K562 (cell line): ENCODE results near the gene RASSF1. TPM values are rescaled to one million over a fixed set of nuclear protein-coding genes. Genes with fewer than 3 reads are reported as not detected.
A peak's percentile ranks its signal among the peaks of the same experiment; 100 is the strongest.

Source experiments
- ATAC-seq: fragments of 200-7000 bp; cut with Tn5 transposase; 3 replicates; pipeline ENCODE4 v1.9.1; 2020; ENCODE audit warnings: moderate library complexity
- BruUV-seq: library from RNA; stranded (reverse); fragments of 400-500 nt; replicated peaks from 2 replicates; lab custom pipeline; 2021; lab: Mats Ljungman, UMichigan
- CTCF ChIA-PET: fragments of 300-600 bp; formaldehyde crosslinking; extraction: SDS; loops from one replicate; lab custom pipeline; 2021; ENCODE audit warnings: low intra/inter-chr PET ratio; lab: Yijun Ruan, JAX
- POLR2A ChIA-PET: fragments of 300-600, 350-650 bp; sonication (Branson Sonifier 250); formaldehyde crosslinking; extraction: SDS; loops from one replicate; lab custom pipeline; 2021; ENCODE audit warnings: antibody characterized with exemption, inconsistent platforms; lab: Yijun Ruan, JAX
- DNase-seq, 4 experiments: peaks; one replicate each; pipeline versions ENCODE4 v3.0.0 to v3.0.0-alpha.2; 2011 to 2018; ENCODE audit warnings: low spot score in 3 of 4, mixed read lengths in 3 of 4; ENCODE audit errors: extremely low read depth in 1 of 4
- FAIRE-seq: peaks from 2 replicates; lab custom pipeline; 2011; peaks lifted over from hg19 to GRCh38; lab: Jason Lieb, UNC
- H2AFZ ChIP-seq: 2 replicates; pipeline ENCODE4 v1.6.0; 2011; ENCODE audit warnings: low read depth, low read length, control low read depth, inconsistent platforms
- H3K27ac ChIP-seq: fragments of 200-600 bp; 3 replicates; pipeline ENCODE4 v1.8.0; 2011; ENCODE audit warnings: low read depth, mild to moderate bottlenecking, control low read depth, inconsistent platforms, low read length, moderate library complexity, mixed read lengths; ENCODE audit errors: extremely low read depth
- H3K27me3 ChIP-seq, 2 experiments: fragments of 300-600 bp in 1 of 2; 2 replicates in 1 of 2; 3 replicates in 1 of 2; pipeline versions ENCODE4 v1.6.0 to v1.8.0; 2011; ENCODE audit warnings: inconsistent platforms in 2 of 2, low read length in 2 of 2, mild to moderate bottlenecking in 1 of 2, mixed read lengths in 1 of 2, moderate library complexity in 1 of 2; ENCODE audit not compliant: control insufficient read depth in 2 of 2, insufficient read depth in 2 of 2
- H3K36me3 ChIP-seq: fragments of 300-600 bp; 3 replicates; pipeline ENCODE4 v1.8.0; 2011; ENCODE audit warnings: mild to moderate bottlenecking, low read length, inconsistent platforms; ENCODE audit not compliant: control insufficient read depth, insufficient read depth
- H3K4me1 ChIP-seq, 2 experiments: fragments of 200-600 bp in 1 of 2; replicated peaks in 1 of 2; 2 replicates in 1 of 2; 3 replicates in 1 of 2; pipeline versions ENCODE4 v1.5.1 to v1.8.0; 2011; ENCODE audit warnings: inconsistent platforms in 2 of 2, low read length in 2 of 2, mild to moderate bottlenecking in 1 of 2, mixed read lengths in 1 of 2, moderate library complexity in 1 of 2; ENCODE audit not compliant: control insufficient read depth in 2 of 2, insufficient read depth in 2 of 2
- H3K4me2 ChIP-seq: 2 replicates; pipeline ENCODE4 v1.6.1; 2011; ENCODE audit warnings: low read length, control low read depth, inconsistent platforms, mixed read lengths; ENCODE audit not compliant: insufficient read depth
- H3K4me3 ChIP-seq: fragments of 200-600 bp; sonication (generic), shearing (Covaris generic); 2 replicates; pipeline ENCODE4 v1.5.1; 2016; ENCODE audit warnings: control low read depth, inconsistent platforms
- H3K79me2 ChIP-seq: fragments of 200-600 bp; 3 replicates; pipeline ENCODE4 v1.8.0; 2011; ENCODE audit warnings: low read length, inconsistent platforms; ENCODE audit not compliant: control insufficient read depth, insufficient read depth
- H3K9ac ChIP-seq, 2 experiments: 2 replicates each; pipeline versions ENCODE4 v1.6.0 to v1.6.1; 2011; ENCODE audit warnings: low read depth in 2 of 2, low read length in 2 of 2, control low read depth in 1 of 2, inconsistent platforms in 1 of 2, mild to moderate bottlenecking in 1 of 2, mixed read lengths in 1 of 2; ENCODE audit not compliant: insufficient read depth in 1 of 2
- H3K9me1 ChIP-seq: one replicate; pipeline ENCODE4 v1.6.0; 2011; ENCODE audit warnings: inconsistent platforms, mild to moderate bottlenecking, low read length, moderate library complexity; ENCODE audit not compliant: control insufficient read depth, insufficient read depth
- H3K9me3 ChIP-seq: replicated peaks from 2 replicates; pipeline ENCODE4 v1.5.1; 2011; ENCODE audit warnings: low read depth, low read length, inconsistent platforms; ENCODE audit not compliant: control insufficient read depth, insufficient read depth
- H4K20me1 ChIP-seq: replicated peaks from 2 replicates; pipeline ENCODE4 v1.6.1; 2011; ENCODE audit warnings: low read length, inconsistent platforms, mixed read lengths; ENCODE audit not compliant: control insufficient read depth, insufficient read depth
- CREB1 ChIP-seq, 2 experiments: sonication (generic) in 1 of 2; formaldehyde crosslinking in 1 of 2; IDR thresholded peaks; 2 replicates each; pipeline versions ENCODE4 v1.6.1 to v1.8.0; 2012 to 2022; ENCODE audit warnings: inconsistent platforms in 1 of 2, mild to moderate bottlenecking in 1 of 2, missing genetic modification reagents in 1 of 2, moderate library complexity in 1 of 2
- PHTF2 ChIP-seq: fragments of 250-450 bp; sonication (Bioruptor Pico); IDR thresholded peaks from 2 replicates; pipeline ENCODE4 v1.5.0; 2021; ENCODE audit warnings: mild to moderate bottlenecking
- POLR2G ChIP-seq: fragments of 200-400 bp; formaldehyde crosslinking; IDR thresholded peaks from 2 replicates; pipeline ENCODE4 v1.6.1; 2017; ENCODE audit warnings: low read depth, mild to moderate bottlenecking, antibody characterized with exemption, low read length, moderate library complexity
- RBM39 ChIP-seq: fragments of 200-400 bp; formaldehyde crosslinking; optimal IDR thresholded peaks from 2 replicates; pipeline ENCODE3; 2018; ENCODE audit warnings: low read depth, low read length
- SMAD4 ChIP-seq: fragments of 250-450 bp; sonication (Bioruptor Pico); conservative IDR thresholded peaks from 2 replicates; pipeline ENCODE4 v1.8.0; 2021; ENCODE audit warnings: inconsistent platforms, mild to moderate bottlenecking, moderate library complexity
- YBX1 ChIP-seq: fragments of 450-650 bp; IDR thresholded peaks from 2 replicates; pipeline ENCODE4 v1.7.1; 2016; ENCODE audit warnings: mild to moderate bottlenecking
- WGBS: fragments of 100-300 bp; shearing (Covaris generic); methylation state at CpG from one replicate; pipeline ENCODE4 v1.1.6; 2016; ENCODE audit warnings: low coverage, mixed read lengths; ENCODE audit not compliant: insufficient coverage; ENCODE audit errors: missing lambda C conversion rate; 5-methylcytosine and 5-hydroxymethylcytosine counted together
- in situ Hi-C: fragments of 300-500 bp; cut with MboI; formaldehyde crosslinking; loops from 4 replicates; pipeline ENCODE4 v1.15.0; 2018; ENCODE audit warnings: inconsistent platforms, mixed read lengths
- intact Hi-C: fragments of 100-400 bp; cut with micrococcal nuclease; formaldehyde crosslinking; loops from 2 replicates; pipeline ENCODE4 v1.14.2; 2022
- polyA plus RNA-seq, 8 experiments: library from polyadenylated mRNA; depleted of rRNA in 4 of 8; stranded (reverse) in 5 of 8; unstranded in 3 of 8; fragments of >200 nt; fragmentation: Nextera tagmentation in 2 of 8; fragmentation: Illumina TruSeq in 1 of 8; extraction: Ambion mirVana in 2 of 8; extraction: Trizol in 1 of 8; gene quantifications; 2 replicates each; pipeline versions ENCODE4 v1.2.1 to v1.2.3, GENCODE V29; 2011 to 2014; ENCODE audit warnings: inconsistent platforms in 1 of 8, missing spikeins in 1 of 8
- total RNA-seq, 7 experiments: library from RNA; depleted of rRNA in 6 of 7; stranded (reverse); fragments of >200 nt in 6 of 7; fragmentation: Illumina TruSeq in 2 of 7; extraction: Trizol in 2 of 7; gene quantifications; 2 replicates each; pipeline versions ENCODE4 v1.2.1 to v1.2.3, GENCODE V29; 2011 to 2021; ENCODE audit warnings: low replicate concordance in 1 of 7
- TF ChIP-seq, protein P1 (sequence below): fragments of 250-450 bp; sonication (Bioruptor Pico); IDR thresholded peaks from 2 replicates; pipeline ENCODE4 v1.5.0; 2021; ENCODE audit warnings: mild to moderate bottlenecking, borderline replicate concordance

RASSF1 gene
- total and polyA plus RNA-seq, 9 of the 15 experiments (the other 6 are each of a cell fraction or from before 2014, with no cell fraction given) = 3.6 to 57.1 (median 24.6) TPM

DNA sequence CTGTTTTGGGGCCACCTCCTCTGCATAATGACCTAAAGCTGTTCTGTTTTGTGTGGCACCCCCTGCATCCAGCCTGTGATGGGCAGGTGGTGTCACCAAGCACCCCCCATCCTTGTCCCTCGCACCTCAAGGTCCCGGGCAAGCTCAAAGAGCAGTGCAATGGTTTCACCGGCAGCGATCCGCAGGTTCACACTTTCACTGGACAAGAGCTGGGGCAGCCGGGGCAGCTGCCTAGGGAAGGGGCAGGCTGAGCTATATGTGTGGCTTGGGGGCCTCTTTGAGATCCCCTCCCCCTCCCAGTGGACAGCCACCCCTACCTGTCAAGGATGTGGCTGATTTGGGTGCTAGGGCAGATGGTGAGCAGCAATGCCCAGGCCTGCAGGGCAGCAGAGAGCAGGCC, 51.5 kb downstream of the RASSF1 start (continued):
- TF ChIP-seq YBX1 = no peak
- no peak for TF ChIP-seq RBM39
- TF ChIP-seq CREB1 (IDR thresholded peaks at IDR 0.05) = no peak
- no peak for TF ChIP-seq CREB1 (CRISPR knock-in tag; IDR thresholded peaks at IDR 0.05)
- TF ChIP-seq, protein P1, sequence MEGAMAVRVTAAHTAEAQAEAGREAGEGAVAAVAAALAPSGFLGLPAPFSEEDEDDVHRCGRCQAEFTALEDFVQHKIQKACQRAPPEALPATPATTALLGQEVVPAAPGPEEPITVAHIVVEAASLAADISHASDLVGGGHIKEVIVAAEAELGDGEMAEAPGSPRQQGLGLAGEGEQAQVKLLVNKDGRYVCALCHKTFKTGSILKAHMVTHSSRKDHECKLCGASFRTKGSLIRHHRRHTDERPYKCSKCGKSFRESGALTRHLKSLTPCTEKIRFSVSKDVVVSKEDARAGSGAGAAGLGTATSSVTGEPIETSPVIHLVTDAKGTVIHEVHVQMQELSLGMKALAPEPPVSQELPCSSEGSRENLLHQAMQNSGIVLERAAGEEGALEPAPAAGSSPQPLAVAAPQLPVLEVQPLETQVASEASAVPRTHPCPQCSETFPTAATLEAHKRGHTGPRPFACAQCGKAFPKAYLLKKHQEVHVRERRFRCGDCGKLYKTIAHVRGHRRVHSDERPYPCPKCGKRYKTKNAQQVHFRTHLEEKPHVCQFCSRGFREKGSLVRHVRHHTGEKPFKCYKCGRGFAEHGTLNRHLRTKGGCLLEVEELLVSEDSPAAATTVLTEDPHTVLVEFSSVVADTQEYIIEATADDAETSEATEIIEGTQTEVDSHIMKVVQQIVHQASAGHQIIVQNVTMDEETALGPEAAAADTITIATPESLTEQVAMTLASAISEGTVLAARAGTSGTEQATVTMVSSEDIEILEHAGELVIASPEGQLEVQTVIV (CRISPR knock-in tag) = no peak
- TF ChIP-seq PHTF2 = no peak
- TF ChIP-seq SMAD4 (CRISPR knock-in tag) = no peak

DNA sequence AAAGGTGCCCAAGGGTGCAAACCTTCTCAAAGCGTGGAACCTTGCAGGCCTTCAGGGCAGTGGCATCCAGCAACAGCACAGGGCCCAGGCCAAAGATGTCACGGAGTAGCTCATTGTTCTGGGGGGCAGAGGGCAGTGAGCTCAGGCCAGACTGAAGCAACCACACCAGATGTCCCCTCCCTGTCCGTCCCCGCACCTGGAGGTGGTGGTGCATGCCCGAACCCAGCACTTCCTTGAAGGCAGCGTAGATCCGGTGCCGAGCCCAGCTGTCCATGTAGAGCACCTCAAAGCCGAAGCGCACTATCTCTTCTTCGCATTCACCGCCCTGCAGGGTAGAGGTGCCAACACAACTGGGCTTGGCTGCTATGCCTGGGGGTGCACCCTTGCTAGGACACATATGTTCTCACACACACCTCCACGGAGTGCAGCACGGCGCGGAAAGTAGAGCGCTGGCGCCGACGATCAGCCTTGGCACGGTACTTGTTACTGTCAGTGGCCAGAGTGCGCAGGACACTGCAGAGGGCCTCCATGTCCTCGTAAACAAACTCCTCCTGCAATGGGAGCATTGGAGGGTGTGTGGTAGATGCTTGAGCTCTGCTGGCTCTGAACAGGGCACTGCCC, 52.1 kb downstream of the RASSF1 start:
- Histone ChIP-seq H2AFZ (no peak overlapping the region), H3K27ac (no peak overlapping the region), H3K36me3 (peaks cover 49% of the 10 kb centered on the region; the same call in 2 of the 3 replicates), H3K9me3 (no peaks in the 10 kb centered on the region), H3K4me3 (no peak overlapping the region), H4K20me1 (no peaks in the 10 kb centered on the region), H3K9ac (no peak overlapping the region; a peak in 1 of 4 replicates), H3K9me1 (no peaks in the 10 kb centered on the region), H3K4me2 (no peak overlapping the region), H3K27me3 (no peaks in the 10 kb centered on the region), H3K79me2 (peaks cover 30% of the 10 kb centered on the region), H3K4me1 (peaks cover 8 to 53% of the 10 kb centered on the region in 2 experiments; a peak in 3 of 5 replicates)
- ChIA-PET CTCF (no interaction called here), POLR2A (interaction anchor here (0.6 to 1.7 kb wide), 3 partner anchors 10 to 73 kb away, joined by 3 to 8 read pairs (median 4); partner anchors contain the start of genes HYAL3 and NAA80)
- DNase-seq (no peak), FAIRE-seq (no peak), ATAC-seq (no peak)
- TF ChIP-seq SMAD4 (CRISPR knock-in tag) (no peak), POLR2G (peak; percentile 19; the same call in 1 of the 2 replicates)
- intact Hi-C loops = no loop called here
- no TSS peak for BruUV-seq
- in situ Hi-C loops = no loop called here
- 98% methylated on average over 13 of the region's 23 CpGs for WGBS
